Duodenal mucosa (tissue), 2 donors: ENCODE data around the gene ELMO1.

Source experiments
- H3K27ac ChIP-seq: one replicate; pipeline ENCODE4 v1.7.0; 2013; ENCODE audit warnings: low read depth, low read length
- H3K27me3 ChIP-seq, 2 donors: one replicate each; pipeline ENCODE4 v1.7.0; 2013; ENCODE audit warnings: low read length in 2 of 2, control low read depth in 1 of 2; ENCODE audit not compliant: insufficient read depth in 2 of 2, control insufficient read depth in 1 of 2
- H3K36me3 ChIP-seq, 2 donors: one replicate each; pipeline ENCODE4 v1.7.0; 2013; ENCODE audit warnings: low read length in 2 of 2, control low read depth in 1 of 2; ENCODE audit not compliant: insufficient read depth in 2 of 2, control insufficient read depth in 1 of 2
- H3K4me1 ChIP-seq, 2 donors: one replicate each; pipeline ENCODE4 v1.7.0; 2013; ENCODE audit warnings: low read length in 2 of 2, control low read depth in 1 of 2; ENCODE audit not compliant: insufficient read depth in 2 of 2, control insufficient read depth in 1 of 2
- H3K4me3 ChIP-seq, 2 donors: one replicate each; pipeline ENCODE4 v1.7.0; 2013; ENCODE audit warnings: low read length in 2 of 2, low read depth in 1 of 2
- H3K9ac ChIP-seq, 2 donors: one replicate each; pipeline ENCODE4 v1.7.0; 2013; ENCODE audit warnings: low read length in 2 of 2, low read depth in 1 of 2
- H3K9me3 ChIP-seq, 2 donors: one replicate each; pipeline ENCODE4 v1.7.0; 2013; ENCODE audit warnings: low read length in 2 of 2, control low read depth in 1 of 2; ENCODE audit not compliant: control insufficient read depth in 1 of 2

The ELMO1 gene

DNA sequence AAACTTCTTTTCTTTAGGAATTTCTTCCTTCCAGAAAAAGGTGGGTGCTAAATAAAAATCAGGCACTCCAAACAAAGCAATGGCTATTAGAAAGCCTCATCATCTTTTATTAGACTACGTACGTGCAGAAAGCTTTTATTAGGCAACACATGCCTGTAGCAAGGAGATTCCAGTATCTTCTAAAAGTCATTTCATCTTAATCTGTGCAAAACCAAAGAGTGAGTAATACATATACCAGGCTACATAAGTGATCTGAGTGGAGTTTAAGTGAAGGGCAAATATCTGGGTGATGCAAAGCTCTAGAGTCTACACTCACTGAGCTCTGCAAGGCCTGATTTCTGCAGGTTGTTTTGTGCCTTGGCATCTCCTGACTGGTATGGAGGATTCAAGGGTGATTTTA is 231.7 kb downstream of the ELMO1 start:
- Histone ChIP-seq H3K27ac (no peak overlapping the region), H3K4me1 (peaks cover 3 to 5% of the 10 kb centered on the region in 2 donors), H3K4me3 (no peak overlapping the region), H3K36me3 (peaks cover under 1% of the 10 kb centered on the region in 2 donors), H3K9ac (no peak overlapping the region), H3K27me3 (no peaks in the 10 kb centered on the region), H3K9me3 (no peaks in the 10 kb centered on the region)

DNA sequence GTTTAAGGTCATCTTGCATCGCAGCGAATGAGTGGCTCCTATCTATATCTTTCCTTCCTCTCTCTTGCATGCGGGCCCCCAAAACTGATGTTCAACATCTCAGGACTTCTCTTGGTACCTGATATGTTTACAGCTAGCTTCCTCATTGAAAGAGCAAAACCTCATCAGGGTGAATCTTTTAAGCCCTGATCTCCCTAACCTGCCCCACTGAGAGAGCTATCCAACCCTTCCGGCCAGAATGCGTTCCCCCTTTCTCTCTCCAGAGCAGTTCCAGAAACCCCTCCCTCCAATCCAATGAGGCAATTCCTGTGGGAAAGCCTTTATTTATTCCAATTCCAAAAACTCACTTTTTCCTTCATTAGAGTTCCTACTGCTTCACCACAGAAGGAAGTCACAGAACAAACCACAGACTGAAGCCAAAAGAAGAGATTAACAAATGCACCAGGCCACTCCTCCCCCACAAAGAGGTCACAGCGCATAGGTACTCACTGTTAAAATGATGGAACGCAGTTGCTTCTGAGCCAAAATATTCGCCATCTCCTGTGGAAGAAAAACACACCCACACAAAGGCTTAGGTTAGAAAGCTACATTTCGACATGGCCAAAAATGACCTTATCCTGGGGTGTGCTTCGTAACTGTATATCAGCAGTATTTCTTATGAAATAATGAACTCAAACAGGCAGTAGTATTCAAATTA is 232.4 kb downstream of the ELMO1 start:
- no peaks in the 10 kb centered on the region for H3K27me3 ChIP-seq
- no peak overlapping the region for H3K4me3 ChIP-seq
- no peak overlapping the region for H3K9ac ChIP-seq
- H3K36me3 ChIP-seq = peaks cover 0 to 3% of the 10 kb centered on the region in 2 donors
- H3K9me3 ChIP-seq = no peaks in the 10 kb centered on the region
- H3K27ac ChIP-seq = no peak overlapping the region
- peaks cover 3 to 10% of the 10 kb centered on the region in 2 donors for H3K4me1 ChIP-seq

DNA sequence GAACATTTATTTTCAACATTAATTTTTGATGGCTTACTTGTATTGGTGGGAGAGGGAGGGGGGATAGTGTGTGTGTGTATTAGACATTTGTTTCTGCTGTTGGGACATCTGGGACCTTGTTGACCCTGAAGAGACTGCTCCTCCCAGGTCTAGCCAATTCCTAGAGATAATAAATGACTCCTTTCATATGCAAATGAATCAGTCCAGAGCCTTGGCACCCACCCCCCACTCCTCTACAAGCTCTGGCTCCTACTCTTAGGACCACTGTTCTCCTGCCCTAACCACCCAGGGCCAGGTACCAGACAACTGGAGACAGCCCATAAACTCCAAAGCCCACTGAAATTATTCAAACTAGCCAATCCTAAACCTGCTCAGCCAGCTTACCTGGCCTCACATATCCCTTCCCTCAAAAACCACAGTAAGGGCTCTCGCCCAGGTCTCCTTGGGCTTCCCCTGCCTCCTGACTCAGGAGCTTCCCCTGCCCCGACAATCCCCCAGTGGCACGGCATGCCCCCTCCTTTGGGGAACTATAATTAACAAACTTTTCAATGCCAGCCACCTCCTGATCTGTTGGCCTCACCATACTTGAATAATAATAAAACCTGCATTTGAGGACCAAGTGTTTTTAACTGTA is 233.3 kb downstream of the ELMO1 start:
- Histone ChIP-seq H3K9ac (no peak overlapping the region), H3K27ac (no peak overlapping the region), H3K4me1 (peaks cover 3 to 10% of the 10 kb centered on the region in 2 donors), H3K4me3 (no peak overlapping the region), H3K27me3 (no peaks in the 10 kb centered on the region), H3K36me3 (peaks cover 0 to 6% of the 10 kb centered on the region in 2 donors), H3K9me3 (no peaks in the 10 kb centered on the region)

DNA sequence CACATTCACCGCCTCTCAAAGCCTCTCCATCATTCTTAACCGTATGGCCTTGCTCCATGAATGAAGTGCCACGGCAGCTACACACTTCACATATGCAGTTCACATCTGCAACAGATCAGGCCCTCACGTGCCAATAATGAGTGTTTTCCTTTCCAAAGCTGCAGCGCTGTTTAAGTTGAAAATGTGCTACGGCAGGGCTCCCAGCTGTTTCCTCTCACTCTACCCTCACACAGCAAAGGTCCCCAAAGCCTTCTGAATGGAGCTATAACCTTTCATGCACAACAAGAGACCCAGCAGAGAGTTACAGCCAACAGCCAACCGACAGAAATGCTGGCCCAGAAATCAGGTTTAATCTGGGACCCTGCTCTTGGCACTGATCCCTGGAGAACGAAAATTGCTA is 236.1 kb downstream of the ELMO1 start:
- Histone ChIP-seq H3K9me3 (no peaks in the 10 kb centered on the region), H3K4me1 (peaks cover 12 to 17% of the 10 kb centered on the region in 2 donors), H3K27ac (no peak overlapping the region), H3K4me3 (no peak overlapping the region), H3K36me3 (peaks cover 0 to 6% of the 10 kb centered on the region in 2 donors), H3K9ac (no peak overlapping the region), H3K27me3 (no peaks in the 10 kb centered on the region)

DNA sequence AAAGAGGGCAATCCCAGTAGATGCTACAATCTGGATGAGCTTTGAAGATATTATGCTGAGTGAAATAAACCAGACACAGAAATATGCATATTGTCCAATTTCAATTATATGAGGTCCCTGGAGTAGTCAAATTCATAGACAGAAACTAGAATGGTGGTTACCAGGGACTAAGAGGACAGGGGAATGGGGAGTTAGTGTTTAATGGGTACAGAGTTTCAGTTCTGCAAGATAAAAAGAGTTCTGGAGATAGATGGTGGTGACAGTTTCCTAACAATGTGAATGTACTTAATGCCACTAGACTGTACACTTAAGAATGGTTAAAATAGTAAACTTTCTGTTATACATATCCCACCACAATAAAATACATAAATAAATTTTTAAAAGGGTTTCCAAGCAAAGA is 236.6 kb downstream of the ELMO1 start:
- Histone ChIP-seq H3K27me3 (no peaks in the 10 kb centered on the region), H3K4me1 (peaks cover 12 to 17% of the 10 kb centered on the region in 2 donors), H3K36me3 (peaks cover 0 to 6% of the 10 kb centered on the region in 2 donors), H3K9ac (no peak overlapping the region), H3K4me3 (no peak overlapping the region), H3K27ac (no peak overlapping the region), H3K9me3 (no peaks in the 10 kb centered on the region)

DNA sequence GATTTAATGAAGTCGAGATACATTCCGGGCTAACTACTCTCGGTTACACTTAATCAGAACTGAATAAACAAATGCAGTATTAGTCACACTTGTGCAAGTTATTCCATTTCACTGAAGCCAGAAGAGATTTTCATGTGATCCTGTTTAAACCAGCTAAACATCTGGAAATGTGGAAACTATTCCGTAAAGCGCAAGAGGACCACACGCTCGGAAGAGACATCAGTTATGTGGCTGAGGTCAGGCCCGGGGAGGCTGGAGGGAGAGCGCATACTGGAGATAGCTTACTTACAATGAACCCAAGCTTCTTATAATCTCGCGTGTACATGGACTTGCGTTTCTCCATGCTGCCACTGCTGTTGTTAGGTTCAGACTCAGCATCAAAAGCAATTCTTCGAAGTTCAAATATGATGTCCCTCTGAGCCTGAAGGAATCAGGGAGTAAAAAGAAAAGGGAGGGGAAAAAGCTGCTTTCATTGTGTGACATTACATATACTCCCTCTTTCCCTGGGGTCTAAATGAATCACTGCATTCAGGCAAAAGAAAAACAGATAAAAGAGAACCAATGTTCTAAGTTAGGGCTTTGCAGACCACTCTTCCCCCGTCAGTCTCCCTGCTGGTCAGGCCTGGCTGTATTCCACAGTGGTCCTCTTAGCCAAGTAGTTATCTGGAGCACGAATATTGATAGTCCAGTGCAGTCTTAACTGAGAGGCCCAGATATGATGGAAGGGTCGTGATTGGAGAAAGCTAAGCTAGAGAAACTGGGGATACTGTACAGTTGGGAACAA is 237.4 kb downstream of the ELMO1 start:
- Histone ChIP-seq H3K9ac (no peak overlapping the region), H3K4me1 (peaks cover 12 to 13% of the 10 kb centered on the region in 2 donors), H3K9me3 (no peaks in the 10 kb centered on the region), H3K27ac (no peak overlapping the region), H3K36me3 (peaks cover 0 to 6% of the 10 kb centered on the region in 2 donors), H3K4me3 (no peak overlapping the region), H3K27me3 (no peaks in the 10 kb centered on the region)

DNA sequence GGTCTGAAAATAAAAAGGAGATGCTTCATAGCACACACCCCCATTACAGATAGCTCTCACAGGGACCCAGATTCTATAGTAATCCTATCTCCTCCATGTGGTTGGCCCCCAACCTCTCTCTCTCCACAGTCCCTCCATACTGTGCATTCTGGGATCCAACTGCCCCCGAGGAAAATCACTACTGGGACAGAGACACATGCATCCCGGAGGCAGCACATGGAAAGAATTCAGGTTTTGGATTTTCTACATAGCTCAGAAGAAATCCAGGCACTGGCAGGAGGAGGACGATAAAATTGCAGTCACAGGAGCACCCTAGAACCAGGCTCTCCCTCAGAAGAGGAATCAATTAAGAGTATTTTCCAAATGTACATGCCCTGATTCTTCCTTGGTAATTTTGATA is 239.5 kb downstream of the ELMO1 start:
- no peak overlapping the region for H3K27ac ChIP-seq
- H3K9me3 ChIP-seq = no peaks in the 10 kb centered on the region
- H3K36me3 ChIP-seq = peaks cover 0 to 6% of the 10 kb centered on the region in 2 donors
- H3K9ac ChIP-seq = no peak overlapping the region
- no peak overlapping the region for H3K4me3 ChIP-seq
- peaks cover 15 to 16% of the 10 kb centered on the region in 2 donors for H3K4me1 ChIP-seq
- no peaks in the 10 kb centered on the region for H3K27me3 ChIP-seq

DNA sequence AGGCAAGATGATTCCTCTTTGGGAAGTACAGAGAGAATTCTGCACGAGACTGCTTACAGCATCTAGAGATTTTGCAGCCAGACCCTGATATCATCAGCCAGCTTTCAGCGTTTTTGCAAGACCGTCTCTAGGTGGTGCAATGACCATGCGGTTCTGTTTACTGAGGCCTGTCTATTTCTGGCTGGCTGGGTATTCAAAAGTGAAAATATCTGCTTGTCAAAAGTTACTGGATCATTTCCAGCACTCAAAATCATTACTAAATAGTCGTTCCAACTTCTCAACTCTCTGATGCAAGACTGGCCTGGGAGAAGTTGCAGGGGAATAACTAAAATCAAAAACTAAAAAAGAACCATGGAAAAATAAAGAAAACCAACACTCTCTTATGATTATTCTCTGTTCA is 240.1 kb downstream of the ELMO1 start:
- H3K9me3 ChIP-seq = no peaks in the 10 kb centered on the region
- no peak overlapping the region for H3K9ac ChIP-seq
- H3K4me1 ChIP-seq = peaks cover 15 to 16% of the 10 kb centered on the region in 2 donors
- H3K36me3 ChIP-seq = peaks cover 0 to 6% of the 10 kb centered on the region in 2 donors
- H3K27me3 ChIP-seq = no peaks in the 10 kb centered on the region
- H3K4me3 ChIP-seq = no peak overlapping the region
- H3K27ac ChIP-seq = no peak overlapping the region

DNA sequence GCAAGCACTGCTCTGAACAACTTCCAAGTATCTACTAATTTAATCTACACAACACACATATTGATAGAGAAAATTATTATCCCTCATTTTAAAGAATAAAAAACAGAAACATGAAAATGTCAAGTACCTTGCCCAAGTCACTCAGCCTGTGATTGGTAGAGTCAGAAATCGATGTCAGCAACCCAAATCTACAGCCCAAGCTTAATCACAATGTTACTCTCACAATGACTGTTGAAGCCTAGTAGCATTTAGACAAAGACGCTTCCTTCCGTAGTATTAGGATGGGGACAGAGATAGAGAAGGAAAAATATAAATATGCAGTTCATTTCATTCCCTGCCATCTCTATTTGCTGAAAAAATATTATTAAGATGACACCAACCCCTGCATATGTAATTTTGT is 242.5 kb downstream of the ELMO1 start:
- no peak overlapping the region for H3K9ac ChIP-seq
- H3K9me3 ChIP-seq = no peaks in the 10 kb centered on the region
- no peak overlapping the region for H3K4me3 ChIP-seq
- peaks cover 10 to 12% of the 10 kb centered on the region in 2 donors for H3K4me1 ChIP-seq
- peaks cover 0 to 2% of the 10 kb centered on the region in 2 donors for H3K36me3 ChIP-seq
- no peak overlapping the region for H3K27ac ChIP-seq
- H3K27me3 ChIP-seq = no peaks in the 10 kb centered on the region

DNA sequence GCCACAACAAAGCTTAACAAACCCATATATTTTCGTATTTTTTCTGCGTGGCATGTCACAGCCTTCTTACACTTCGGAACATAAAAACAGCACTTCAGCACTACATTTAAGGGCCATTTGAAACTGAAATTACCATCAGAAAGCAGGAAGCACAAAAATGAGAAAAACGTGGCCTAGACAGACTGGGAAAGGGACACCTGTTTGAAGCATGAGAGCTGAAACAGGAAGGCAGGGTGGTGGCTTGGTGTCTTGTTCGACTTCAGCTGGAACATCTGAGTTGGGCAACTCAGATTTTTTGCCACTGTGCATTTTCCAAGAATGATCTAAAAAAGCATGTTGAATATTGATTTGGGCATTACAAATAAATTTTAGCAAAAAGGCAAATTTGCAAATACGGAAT is 243.2 kb downstream of the ELMO1 start:
- H3K4me1 ChIP-seq = peaks cover 10 to 12% of the 10 kb centered on the region in 2 donors
- H3K27ac ChIP-seq = no peak overlapping the region
- no peaks in the 10 kb centered on the region for H3K36me3 ChIP-seq
- H3K27me3 ChIP-seq = no peaks in the 10 kb centered on the region
- H3K4me3 ChIP-seq = no peak overlapping the region
- H3K9me3 ChIP-seq = no peaks in the 10 kb centered on the region
- H3K9ac ChIP-seq = no peak overlapping the region
